Measurements from ENCODE around the gene MBOAT2. TPM values are rescaled to one million over a fixed set of nuclear protein-coding genes. Genes with fewer than 3 reads are reported as not detected.

MBOAT2 gene
- total and polyA plus RNA-seq, 4 donors: 5.0 to 26.3 (median 15.0) TPM

GRCh38 chr2:8893978-8894820, 109.3 kb downstream of the MBOAT2 start:
- Histone ChIP-seq H3K4me1 (ENCODE audit: control insufficient read depth in 1 of 2, insufficient read depth in 2 of 2, low read length in 2 of 2) (no peaks in the 10 kb centered on the region), H3K9me3 (ENCODE audit: control insufficient read depth, low read length) (no peaks in the 10 kb centered on the region), H3K27ac (ENCODE audit: low read depth in 1 of 2, low read length in 2 of 2) (no peak overlapping the region), H3K4me3 (ENCODE audit: low read length in 2 of 2) (no peak overlapping the region), H3K27me3 (ENCODE audit: control insufficient read depth in 1 of 2, insufficient read depth in 2 of 2, low read length in 1 of 2) (no peaks in the 10 kb centered on the region), H3K36me3 (ENCODE audit: control insufficient read depth in 1 of 2, insufficient read depth in 2 of 2, low read length in 1 of 2) (no peaks in the 10 kb centered on the region)
- ATAC-seq (ENCODE audit: low FRiP score): no peak
- 92 to 93% methylated on average over 19 of the region's 19 CpGs for WGBS, 2 donors
- intact Hi-C loops (cut with DNase I): no loop called here
- no peak for DNase-seq

- H3K27ac ChIP-seq (ENCODE audit: low read depth in 1 of 2, low read length in 2 of 2): no peak overlapping the region
These were observed 110.0 kb downstream of the MBOAT2 start for GRCh38 chr2:8893474-8893873.

GRCh38 chr2:8892111-8892510, 111.4 kb downstream of the MBOAT2 start:
- WGBS, 2 donors: 87 to 89% methylated on average over 2 of the region's 2 CpGs
- Histone ChIP-seq H3K27me3 (ENCODE audit: control insufficient read depth in 1 of 2, insufficient read depth in 2 of 2, low read length in 1 of 2) (no peaks in the 10 kb centered on the region), H3K4me3 (ENCODE audit: low read length in 2 of 2) (no peak overlapping the region), H3K4me1 (ENCODE audit: control insufficient read depth in 1 of 2, insufficient read depth in 2 of 2, low read length in 2 of 2) (no peaks in the 10 kb centered on the region), H3K36me3 (ENCODE audit: control insufficient read depth in 1 of 2, insufficient read depth in 2 of 2, low read length in 1 of 2) (no peaks in the 10 kb centered on the region), H3K27ac (ENCODE audit: low read depth in 1 of 2, low read length in 2 of 2) (no peak overlapping the region), H3K9me3 (ENCODE audit: control insufficient read depth, low read length) (no peaks in the 10 kb centered on the region)
- no peak for DNase-seq
- no peak for ATAC-seq (ENCODE audit: low FRiP score)
- intact Hi-C loops (cut with DNase I): no loop called here

More at GRCh38 chr2:8893474-8893873, 110.0 kb downstream of the MBOAT2 start:
- DNase-seq: no peak
- H3K27me3 ChIP-seq (ENCODE audit: control insufficient read depth in 1 of 2, insufficient read depth in 2 of 2, low read length in 1 of 2): no peaks in the 10 kb centered on the region
- H3K36me3 ChIP-seq (ENCODE audit: control insufficient read depth in 1 of 2, insufficient read depth in 2 of 2, low read length in 1 of 2): no peaks in the 10 kb centered on the region
- no peak for ATAC-seq (ENCODE audit: low FRiP score)
- intact Hi-C loops (cut with DNase I): no loop called here
- 89 to 94% methylated on average over 1 of the region's 1 CpG for WGBS, 2 donors
- H3K9me3 ChIP-seq (ENCODE audit: control insufficient read depth, low read length): no peaks in the 10 kb centered on the region
- H3K4me3 ChIP-seq (ENCODE audit: low read length in 2 of 2): no peak overlapping the region
- no peaks in the 10 kb centered on the region for H3K4me1 ChIP-seq (ENCODE audit: control insufficient read depth in 1 of 2, insufficient read depth in 2 of 2, low read length in 2 of 2)

GRCh38 chr2:8889978-8890377, 113.5 kb downstream of the MBOAT2 start:
- Histone ChIP-seq H3K9me3 (ENCODE audit: control insufficient read depth, low read length) (no peaks in the 10 kb centered on the region), H3K27me3 (ENCODE audit: control insufficient read depth in 1 of 2, insufficient read depth in 2 of 2, low read length in 1 of 2) (no peaks in the 10 kb centered on the region), H3K36me3 (ENCODE audit: control insufficient read depth in 1 of 2, insufficient read depth in 2 of 2, low read length in 1 of 2) (no peaks in the 10 kb centered on the region), H3K27ac (ENCODE audit: low read depth in 1 of 2, low read length in 2 of 2) (no peak overlapping the region), H3K4me1 (ENCODE audit: control insufficient read depth in 1 of 2, insufficient read depth in 2 of 2, low read length in 2 of 2) (no peaks in the 10 kb centered on the region), H3K4me3 (ENCODE audit: low read length in 2 of 2) (no peak overlapping the region)
- ATAC-seq (ENCODE audit: low FRiP score): no peak
- no peak for DNase-seq
- intact Hi-C loops (cut with DNase I): no loop called here
- 93 to 96% methylated on average over 7 of the region's 7 CpGs for WGBS, 2 donors

- intact Hi-C loops (cut with DNase I): no loop called here
These were observed 114.5 kb downstream of the MBOAT2 start for GRCh38 chr2:8888963-8889362.

GRCh38 chr2:8886876-8887275, 116.6 kb downstream of the MBOAT2 start:
- Histone ChIP-seq H3K4me3 (ENCODE audit: low read length in 2 of 2) (no peak overlapping the region), H3K27ac (ENCODE audit: low read depth in 1 of 2, low read length in 2 of 2) (no peak overlapping the region), H3K9me3 (ENCODE audit: control insufficient read depth, low read length) (no peaks in the 10 kb centered on the region), H3K27me3 (ENCODE audit: control insufficient read depth in 1 of 2, insufficient read depth in 2 of 2, low read length in 1 of 2) (no peaks in the 10 kb centered on the region), H3K4me1 (ENCODE audit: control insufficient read depth in 1 of 2, insufficient read depth in 2 of 2, low read length in 2 of 2) (no peaks in the 10 kb centered on the region), H3K36me3 (ENCODE audit: control insufficient read depth in 1 of 2, insufficient read depth in 2 of 2, low read length in 1 of 2) (no peaks in the 10 kb centered on the region)
- no peak for ATAC-seq (ENCODE audit: low FRiP score)
- WGBS, 2 donors: 86 to 92% methylated on average over 2 of the region's 2 CpGs
- intact Hi-C loops (cut with DNase I): no loop called here
- DNase-seq: no peak

More at GRCh38 chr2:8888963-8889362, 114.5 kb downstream of the MBOAT2 start:
- Histone ChIP-seq H3K27me3 (ENCODE audit: control insufficient read depth in 1 of 2, insufficient read depth in 2 of 2, low read length in 1 of 2) (no peaks in the 10 kb centered on the region), H3K36me3 (ENCODE audit: control insufficient read depth in 1 of 2, insufficient read depth in 2 of 2, low read length in 1 of 2) (no peaks in the 10 kb centered on the region), H3K9me3 (ENCODE audit: control insufficient read depth, low read length) (no peaks in the 10 kb centered on the region), H3K27ac (ENCODE audit: low read depth in 1 of 2, low read length in 2 of 2) (no peak overlapping the region), H3K4me3 (ENCODE audit: low read length in 2 of 2) (no peak overlapping the region), H3K4me1 (ENCODE audit: control insufficient read depth in 1 of 2, insufficient read depth in 2 of 2, low read length in 2 of 2) (no peaks in the 10 kb centered on the region)
- DNase-seq (no peak), ATAC-seq (ENCODE audit: low FRiP score) (no peak)
- WGBS, 2 donors: 91 to 94% methylated on average over 8 of the region's 8 CpGs

- Histone ChIP-seq H3K27me3 (ENCODE audit: control insufficient read depth in 1 of 2, insufficient read depth in 2 of 2, low read length in 1 of 2) (no peaks in the 10 kb centered on the region), H3K4me1 (ENCODE audit: control insufficient read depth in 1 of 2, insufficient read depth in 2 of 2, low read length in 2 of 2) (no peaks in the 10 kb centered on the region), H3K36me3 (ENCODE audit: control insufficient read depth in 1 of 2, insufficient read depth in 2 of 2, low read length in 1 of 2) (no peaks in the 10 kb centered on the region), H3K4me3 (ENCODE audit: low read length in 2 of 2) (no peak overlapping the region), H3K9me3 (ENCODE audit: control insufficient read depth, low read length) (no peaks in the 10 kb centered on the region), H3K27ac (ENCODE audit: low read depth in 1 of 2, low read length in 2 of 2) (no peak overlapping the region)
- intact Hi-C loops (cut with DNase I): no loop called here
- DNase-seq: no peak
- WGBS, 2 donors: 39 to 50% methylated on average over 1 of the region's 1 CpG
- no peak for ATAC-seq (ENCODE audit: low FRiP score)
These were observed 117.3 kb downstream of the MBOAT2 start for GRCh38 chr2:8886202-8886518.

GRCh38 chr2:8885449-8886201, 117.9 kb downstream of the MBOAT2 start:
- DNase-seq: no peak
- no peaks in the 10 kb centered on the region for H3K27me3 ChIP-seq (ENCODE audit: control insufficient read depth in 1 of 2, insufficient read depth in 2 of 2, low read length in 1 of 2)
- H3K4me1 ChIP-seq (ENCODE audit: control insufficient read depth in 1 of 2, insufficient read depth in 2 of 2, low read length in 2 of 2): no peaks in the 10 kb centered on the region
- peaks cover 0 to 2% of the 10 kb centered on the region in 2 donors for H3K36me3 ChIP-seq (ENCODE audit: control insufficient read depth in 1 of 2, insufficient read depth in 2 of 2, low read length in 1 of 2)
- no peak overlapping the region for H3K4me3 ChIP-seq (ENCODE audit: low read length in 2 of 2)
- intact Hi-C loops (cut with DNase I): no loop called here
- no peak for ATAC-seq (ENCODE audit: low FRiP score)
- WGBS, 2 donors: 85 to 88% methylated on average over 7 of the region's 7 CpGs
- H3K9me3 ChIP-seq (ENCODE audit: control insufficient read depth, low read length): no peaks in the 10 kb centered on the region
- no peak overlapping the region for H3K27ac ChIP-seq (ENCODE audit: low read depth in 1 of 2, low read length in 2 of 2)

GRCh38 chr2:8884812-8885211, 118.7 kb downstream of the MBOAT2 start:
- no peaks in the 10 kb centered on the region for H3K27me3 ChIP-seq (ENCODE audit: control insufficient read depth in 1 of 2, insufficient read depth in 2 of 2, low read length in 1 of 2)
- no peaks in the 10 kb centered on the region for H3K9me3 ChIP-seq (ENCODE audit: control insufficient read depth, low read length)
- no peaks in the 10 kb centered on the region for H3K4me1 ChIP-seq (ENCODE audit: control insufficient read depth in 1 of 2, insufficient read depth in 2 of 2, low read length in 2 of 2)
- DNase-seq (no peak), ATAC-seq (ENCODE audit: low FRiP score) (no peak)
- H3K27ac ChIP-seq (ENCODE audit: low read depth in 1 of 2, low read length in 2 of 2): no peak overlapping the region
- peaks cover 0 to 2% of the 10 kb centered on the region in 2 donors for H3K36me3 ChIP-seq (ENCODE audit: control insufficient read depth in 1 of 2, insufficient read depth in 2 of 2, low read length in 1 of 2)
- intact Hi-C loops (cut with DNase I): no loop called here
- no peak overlapping the region for H3K4me3 ChIP-seq (ENCODE audit: low read length in 2 of 2)
- WGBS, 2 donors: 96 to 99% methylated on average over 4 of the region's 4 CpGs
